Dermis microvascular lymphatic vessel endothelial cell (primary cell): ENCODE results near the gene RANBP3L. TPM values are rescaled to one million over a fixed set of nuclear protein-coding genes. Genes with fewer than 3 reads are reported as not detected.
"Not testable (repeated sequence)": the region's sequence is repeated elsewhere in the genome, so short reads cannot be mapped to it uniquely, and the experiment has no call there.

ENCODE experiments used
- DNase-seq, 2 donors: peaks; one replicate each; pipeline versions ENCODE4 v3.0.0 to v3.0.0-alpha.2; 2010; ENCODE audit warnings: low read depth in 2 of 2
- total RNA-seq: library from RNA; depleted of rRNA; stranded (reverse); fragments of >200 nt; gene quantifications from 2 replicates; pipeline ENCODE4 v1.2.1, GENCODE V29; 2014

Gene RANBP3L
- total RNA-seq = under 0.01 and 0.13 TPM in 2 replicates

- peak in 1 of 2 donors; percentile 38 for DNase-seq
Observed at GRCh38 chr5:36301858-36302603, at the start of gene RANBP3L. TSS of gene RANBP3L (minus strand) at chr5:36301902. CDS start at chr5:36301416, 486 bp downstream.

GRCh38 chr5:36346896-36347690, 45.4 kb upstream of the RANBP3L start:
- DNase-seq = no peak

- DNase-seq = no peak
Observed at GRCh38 chr5:36344899-36345298, 43.2 kb upstream of the RANBP3L start.

GRCh38 chr5:36341720-36342119, 40.0 kb upstream of the RANBP3L start:
- DNase-seq = not testable (repeated sequence)

GRCh38 chr5:36337597-36337996, 35.9 kb upstream of the RANBP3L start:
- DNase-seq = no peak

GRCh38 chr5:36334315-36334714, 32.6 kb upstream of the RANBP3L start:
- DNase-seq = no peak

- DNase-seq = not testable (repeated sequence)
Observed at GRCh38 chr5:36332720-36333119, 31.0 kb upstream of the RANBP3L start.

- no peak for DNase-seq
Observed at GRCh38 chr5:36325196-36325595, 23.5 kb upstream of the RANBP3L start.

GRCh38 chr5:36323926-36324781, 22.5 kb upstream of the RANBP3L start:
- DNase-seq = no peak

- DNase-seq = no peak
Observed at GRCh38 chr5:36312953-36313672, 11.4 kb upstream of the RANBP3L start.

- no peak for DNase-seq
Observed at GRCh38 chr5:36311956-36312355, 10.3 kb upstream of the RANBP3L start.

GRCh38 chr5:36310138-36310537, 8.4 kb upstream of the RANBP3L start:
- DNase-seq = no peak

GRCh38 chr5:36305571-36306326, 4.0 kb upstream of the RANBP3L start:
- peak; percentile 30 to 59 for DNase-seq

GRCh38 chr5:36304095-36304805, 2.5 kb upstream of the RANBP3L start:
- DNase-seq = no peak

- DNase-seq = no peak
Observed at GRCh38 chr5:36300927-36301540, 668 bp downstream of the RANBP3L start.

- DNase-seq = no peak
Observed at GRCh38 chr5:36300191-36300926, 1.3 kb downstream of the RANBP3L start.

- DNase-seq = no peak
Observed at GRCh38 chr5:36298552-36298951, 3.1 kb downstream of the RANBP3L start.

GRCh38 chr5:36297653-36298052, 4.0 kb downstream of the RANBP3L start:
- DNase-seq = no peak
